Neuronal stem cell (in vitro differentiated cells): ENCODE results near the gene SUN5.

ENCODE experiments used
- DNase-seq: peaks from one replicate; pipeline ENCODE4 v3.0.0-alpha.2; 2013; ENCODE audit warnings: low spot score
- H2AFZ ChIP-seq: one replicate; pipeline ENCODE4 v1.6.1; 2013; ENCODE audit warnings: mild to moderate bottlenecking, low read length, inconsistent platforms
- H2AK5ac ChIP-seq: 2 replicates; pipeline ENCODE4 v1.6.1; 2013; ENCODE audit warnings: low read depth, mild to moderate bottlenecking, inconsistent platforms, low read length, moderate library complexity, mixed read lengths
- H2BK120ac ChIP-seq: 2 replicates; pipeline ENCODE4 v1.6.1; 2013; ENCODE audit warnings: low read depth, mild to moderate bottlenecking, inconsistent platforms, low read length, moderate library complexity, mixed read lengths
- H2BK12ac ChIP-seq: one replicate; pipeline ENCODE4 v1.6.1; 2013; ENCODE audit warnings: low read length, inconsistent platforms
- H2BK15ac ChIP-seq: 2 replicates; pipeline ENCODE4 v1.6.1; 2013; ENCODE audit warnings: mild to moderate bottlenecking, low read length, inconsistent platforms, mixed read lengths
- H2BK5ac ChIP-seq: one replicate; pipeline ENCODE4 v1.6.1; 2013; ENCODE audit warnings: inconsistent platforms, mild to moderate bottlenecking, low read length, moderate library complexity
- H3K14ac ChIP-seq: one replicate; pipeline ENCODE4 v1.6.1; 2013; ENCODE audit warnings: low read length, inconsistent platforms
- H3K18ac ChIP-seq: 2 replicates; pipeline ENCODE4 v1.6.1; 2013; ENCODE audit warnings: low read length, inconsistent platforms
- H3K23ac ChIP-seq: 2 replicates; pipeline ENCODE4 v1.6.1; 2013; ENCODE audit warnings: low read depth, mild to moderate bottlenecking, mixed read lengths, low read length, inconsistent platforms; ENCODE audit not compliant: poor library complexity
- H3K27ac ChIP-seq: replicated peaks from 3 replicates; pipeline ENCODE4 v1.5.1; 2013; ENCODE audit warnings: low read length, inconsistent platforms
- H3K27me3 ChIP-seq, 3 experiments: 2 replicates each; pipeline ENCODE4 v1.6.1; 2013; ENCODE audit warnings: low read length in 3 of 3, mild to moderate bottlenecking in 2 of 3, inconsistent platforms in 1 of 3, low read depth in 1 of 3, mixed read lengths in 1 of 3, moderate library complexity in 1 of 3; ENCODE audit not compliant: control insufficient read depth in 3 of 3, insufficient read depth in 3 of 3
- H3K36me3 ChIP-seq, 2 donors: replicated peaks in 1 of 2; 2 replicates each; pipeline ENCODE4 v1.6.1; 2013; ENCODE audit warnings: low read length in 2 of 2; ENCODE audit not compliant: control insufficient read depth in 2 of 2, insufficient read depth in 2 of 2
- H3K4ac ChIP-seq: 2 replicates; pipeline ENCODE4 v1.6.1; 2013; ENCODE audit warnings: inconsistent platforms, mild to moderate bottlenecking, low read length, moderate library complexity
- H3K4me1 ChIP-seq, 2 donors: 1 replicate in 1 of 2; 2 replicates in 1 of 2; pipeline ENCODE4 v1.6.1; 2013; ENCODE audit warnings: low read length in 2 of 2, low read depth in 1 of 2; ENCODE audit not compliant: control insufficient read depth in 2 of 2, insufficient read depth in 1 of 2
- H3K4me2 ChIP-seq: one replicate; pipeline ENCODE4 v1.6.1; 2013; ENCODE audit warnings: mild to moderate bottlenecking, low read length, inconsistent platforms; ENCODE audit not compliant: insufficient read depth, poor library complexity, severe bottlenecking
- H3K4me3 ChIP-seq, 2 donors: 2 replicates each; pipeline ENCODE4 v1.5.1; 2013; ENCODE audit warnings: low read length in 2 of 2, mild to moderate bottlenecking in 2 of 2, inconsistent platforms in 1 of 2, moderate library complexity in 1 of 2
- H3K79me1 ChIP-seq: one replicate; pipeline ENCODE4 v1.6.1; 2013; ENCODE audit warnings: low read depth, mild to moderate bottlenecking, inconsistent platforms, low read length, moderate library complexity
- H3K9ac ChIP-seq: one replicate; pipeline ENCODE4 v1.6.1; 2013; ENCODE audit warnings: mild to moderate bottlenecking, low read depth, low read length, inconsistent platforms; ENCODE audit not compliant: poor library complexity
- H3K9me3 ChIP-seq, 2 donors: replicated peaks in 1 of 2; 2 replicates each; pipeline versions ENCODE3 to v1.6.1; 2013; ENCODE audit warnings: low read length in 2 of 2, mild to moderate bottlenecking in 2 of 2, inconsistent platforms in 1 of 2, low read depth in 1 of 2, mixed read lengths in 1 of 2, moderate library complexity in 1 of 2; ENCODE audit not compliant: control insufficient read depth in 2 of 2, insufficient read depth in 1 of 2
- H4K8ac ChIP-seq: one replicate; pipeline ENCODE4 v1.6.1; 2013; ENCODE audit warnings: low read depth, mild to moderate bottlenecking, inconsistent platforms, low read length, moderate library complexity
- H4K91ac ChIP-seq: one replicate; pipeline ENCODE4 v1.6.1; 2013; ENCODE audit warnings: low read length, low read depth, mild to moderate bottlenecking, inconsistent platforms; ENCODE audit not compliant: poor library complexity
- WGBS, 2 donors: extraction: QIAGEN DNeasy Blood & Tissue Kit; methylation state at CpG; one replicate each; pipeline ENCODE4 v1.1.7; 2013; ENCODE audit warnings: missing lambda C conversion rate in 2 of 2, mixed read lengths in 1 of 2; ENCODE audit not compliant: insufficient read length in 2 of 2, insufficient replicate concordance in 1 of 2; ENCODE audit errors: extremely low coverage in 2 of 2; 5-methylcytosine and 5-hydroxymethylcytosine counted together

SUN5 gene

GRCh38 chr20:33007376-33008335 lies 3.4 kb upstream of the SUN5 start, which contains the start of gene BPIFB2:
Gene BPIFB2 (plus strand): TSS chr20:33007704. CDS start chr20:33008575, 871 bp downstream.
- peak within 1 kb of the TSS; percentile 48 for H2BK12ac ChIP-seq
- H3K36me3 ChIP-seq = no peaks in the 10 kb centered on the region
- no peak within 1 kb of the TSS for H2BK120ac ChIP-seq
- no peak within 1 kb of the TSS for H3K4ac ChIP-seq
- no peak within 1 kb of the TSS for H3K4me3 ChIP-seq
- no peak within 1 kb of the TSS for H3K23ac ChIP-seq
- H2AK5ac ChIP-seq = peak within 1 kb of the TSS; percentile 47
- no peak within 1 kb of the TSS for H2AFZ ChIP-seq
- peaks cover 0 to 5% (median 0%) of the 10 kb centered on the region in 3 experiments for H3K27me3 ChIP-seq
- peaks cover 0 to 5% of the 10 kb centered on the region in 2 donors for H3K9me3 ChIP-seq
- H3K27ac ChIP-seq = no peak within 1 kb of the TSS
- H4K91ac ChIP-seq = no peak within 1 kb of the TSS
- no peak within 1 kb of the TSS for H4K8ac ChIP-seq
- H3K14ac ChIP-seq = peak within 1 kb of the TSS; percentile 72
- DNase-seq = no peak
- no peak within 1 kb of the TSS for H3K4me2 ChIP-seq
- H3K79me1 ChIP-seq = no peaks in the 10 kb centered on the region
- peak within 1 kb of the TSS; percentile 18 for H2BK15ac ChIP-seq
- no peak within 1 kb of the TSS for H2BK5ac ChIP-seq
- no CpG with 5 or more reads among the region's 11 CpGs for WGBS, 2 donors
- H3K9ac ChIP-seq = peak within 1 kb of the TSS; percentile 24
- H3K4me1 ChIP-seq = peaks cover 10 to 11% of the 10 kb centered on the region in 2 donors
- H3K18ac ChIP-seq = peak within 1 kb of the TSS; percentile 49

- H3K23ac ChIP-seq = no peak overlapping the region
- no peak for DNase-seq
- H2BK15ac ChIP-seq = no peak overlapping the region
- no peak overlapping the region for H3K9ac ChIP-seq
- no peak overlapping the region for H2BK120ac ChIP-seq
- no peak overlapping the region for H4K91ac ChIP-seq
- H3K14ac ChIP-seq = peak overlapping the region; percentile 60
- H3K27me3 ChIP-seq = no peaks in the 10 kb centered on the region
- no peak overlapping the region for H4K8ac ChIP-seq
- no peak overlapping the region for H3K18ac ChIP-seq
- H2AK5ac ChIP-seq = peak overlapping the region; percentile 47
- no peak overlapping the region for H3K4me2 ChIP-seq
- H3K4me1 ChIP-seq = peaks cover 10 to 11% of the 10 kb centered on the region in 2 donors
- no peaks in the 10 kb centered on the region for H3K79me1 ChIP-seq
- no peak overlapping the region for H3K4me3 ChIP-seq
- H3K36me3 ChIP-seq = no peaks in the 10 kb centered on the region
- no peak overlapping the region for H2BK12ac ChIP-seq
- WGBS, 2 donors = no CpG with 5 or more reads among the region's 8 CpGs
- no peak overlapping the region for H2BK5ac ChIP-seq
- H3K9me3 ChIP-seq = peaks cover 0 to 5% of the 10 kb centered on the region in 2 donors
- no peak overlapping the region for H3K27ac ChIP-seq
- no peak overlapping the region for H2AFZ ChIP-seq
- H3K4ac ChIP-seq = no peak overlapping the region
Measured at GRCh38 chr20:33006776-33007375, 2.6 kb upstream of the SUN5 start.

- Histone ChIP-seq H3K14ac (no peak overlapping the region), H3K23ac (no peak overlapping the region), H3K36me3 (no peaks in the 10 kb centered on the region), H3K79me1 (no peaks in the 10 kb centered on the region), H3K18ac (no peak overlapping the region), H2BK15ac (no peak overlapping the region), H2BK12ac (no peak overlapping the region), H2BK120ac (no peak overlapping the region), H4K8ac (no peak overlapping the region), H2AFZ (no peak overlapping the region), H3K27ac (no peak overlapping the region), H3K4me1 (peaks cover 10 to 11% of the 10 kb centered on the region in 2 donors), H2AK5ac (no peak overlapping the region), H3K4ac (no peak overlapping the region), H3K27me3 (no peaks in the 10 kb centered on the region), H3K4me2 (no peak overlapping the region), H3K4me3 (no peak overlapping the region), H3K9ac (no peak overlapping the region), H2BK5ac (no peak overlapping the region), H3K9me3 (peaks cover 0 to 5% of the 10 kb centered on the region in 2 donors), H4K91ac (no peak overlapping the region)
- DNase-seq = no peak
- no CpG with 5 or more reads among the region's 8 CpGs for WGBS, 2 donors
Measured at GRCh38 chr20:33005908-33006775, 1.9 kb upstream of the SUN5 start.
